Naive thymus-derived CD8-positive, alpha-beta T cell (primary cell): Measurements from ENCODE around the gene SRRM3. TPM values are rescaled to one million over a fixed set of nuclear protein-coding genes. Genes with fewer than 3 reads are reported as not detected.
"Not testable (repeated sequence)": the region's sequence is repeated elsewhere in the genome, so short reads cannot be mapped to it uniquely, and the experiment has no call there.

Experiments
- ATAC-seq, 2 donors: fragments of 150-1000 bp; cut with Tn5 transposase in 1 of 2; sonication (Bioruptor Pico), chemical (Tn5 transposase) in 1 of 2; 1 replicate in 1 of 2; 2 replicates in 1 of 2; pipeline ENCODE4 v1.10.0; 2021; ENCODE audit warnings: mild to moderate bottlenecking in 2 of 2, moderate library complexity in 2 of 2
- POLR2A ChIA-PET: fragments of 350-600 bp; sonication (Branson Sonifier 250); formaldehyde crosslinking; loops from one replicate; lab custom pipeline; 2021; ENCODE audit warnings: antibody characterized with exemption; lab: Charles Lee
- DNase-seq, 10 donors: peaks; one replicate each; pipeline versions ENCODE4 v3.0.0 to v3.0.0-alpha.2; 2020 to 2022
- H3K27ac Mint-ChIP-seq, 10 donors: one replicate each; pipeline ENCODE4 v1.8.0; 2020 to 2022; ENCODE audit warnings: mild to moderate bottlenecking in 10 of 10, mixed read lengths in 10 of 10, moderate library complexity in 4 of 10, inconsistent platforms in 1 of 10
- H3K27me3 Mint-ChIP-seq, 5 donors: one replicate each; pipeline ENCODE4 v1.8.0; 2021 to 2022; ENCODE audit warnings: mixed read lengths in 5 of 5
- H3K36me3 Mint-ChIP-seq, 3 donors: one replicate each; pipeline ENCODE4 v1.8.0; 2020 to 2022; ENCODE audit warnings: mixed read lengths in 3 of 3, mild to moderate bottlenecking in 2 of 3, inconsistent platforms in 1 of 3
- H3K4me1 Mint-ChIP-seq, 4 donors: one replicate each; pipeline ENCODE4 v1.8.0; 2021 to 2022; ENCODE audit warnings: mixed read lengths in 4 of 4
- H3K4me3 Mint-ChIP-seq, 10 donors: one replicate each; pipeline ENCODE4 v1.8.0; 2020 to 2022; ENCODE audit warnings: mild to moderate bottlenecking in 10 of 10, mixed read lengths in 10 of 10, moderate library complexity in 6 of 10, inconsistent platforms in 1 of 10
- H3K9me3 Mint-ChIP-seq, 9 donors: one replicate each; pipeline ENCODE4 v1.8.0; 2020 to 2022; ENCODE audit warnings: mixed read lengths in 9 of 9, mild to moderate bottlenecking in 3 of 9, inconsistent platforms in 1 of 9, moderate library complexity in 1 of 9
- polyA plus RNA-seq, 3 donors: library from polyadenylated mRNA; unstranded; fragments of 300-500 nt; fragmentation: Illumina TruSeq; gene quantifications; one replicate each; pipeline ENCODE4 v1.2.3, GENCODE V29; 2021
- total RNA-seq, 8 experiments: library from RNA in 2 of 8; stranded (reverse) in 2 of 8; gene quantifications; one replicate each; pipeline ENCODE4 v1.2.3 and lab custom pipeline; 2021 to 2026

SRRM3 gene
- total and polyA plus RNA-seq, 5 experiments from 2014 or later, result not detected

DNA sequence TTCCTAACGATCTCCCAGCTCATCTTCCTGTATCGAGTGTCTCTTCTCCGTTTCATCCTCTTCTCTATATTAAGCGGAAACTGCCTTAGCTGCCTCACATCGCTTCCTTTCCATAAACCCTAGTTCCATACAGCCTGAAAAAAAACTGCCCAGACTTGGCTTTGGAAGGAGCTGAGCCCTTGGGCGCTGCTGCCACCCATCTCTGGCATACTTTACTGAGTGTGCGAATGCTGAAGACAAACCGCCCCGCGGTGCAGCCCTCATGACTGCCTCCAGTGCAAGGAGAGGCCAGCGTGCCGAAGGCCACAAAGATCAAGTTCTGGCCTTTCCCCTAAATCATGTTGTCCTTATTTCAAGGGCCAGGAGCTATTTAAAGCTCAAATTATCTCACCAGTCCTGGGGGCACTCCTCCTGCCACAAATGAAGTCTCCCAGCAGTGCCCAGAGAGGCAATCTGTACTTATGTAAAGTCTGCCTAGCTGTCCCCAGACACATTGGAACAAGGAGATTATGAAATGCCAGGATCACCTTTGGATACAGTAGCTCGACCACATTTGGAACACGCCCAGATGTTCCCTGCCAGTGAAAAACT lies 131.9 kb downstream of the SRRM3 start:
- H3K27ac Mint-ChIP-seq, result peak overlapping the region in 6 of 10 donors; percentile 5 to 40 (median 14)
- POLR2A ChIA-PET, result interaction anchor here (0.6 to 1.1 kb wide), 2 partner anchors 16 to 121 kb away, joined by 4 to 5 read pairs; no protein-coding TSS in a partner anchor

DNA sequence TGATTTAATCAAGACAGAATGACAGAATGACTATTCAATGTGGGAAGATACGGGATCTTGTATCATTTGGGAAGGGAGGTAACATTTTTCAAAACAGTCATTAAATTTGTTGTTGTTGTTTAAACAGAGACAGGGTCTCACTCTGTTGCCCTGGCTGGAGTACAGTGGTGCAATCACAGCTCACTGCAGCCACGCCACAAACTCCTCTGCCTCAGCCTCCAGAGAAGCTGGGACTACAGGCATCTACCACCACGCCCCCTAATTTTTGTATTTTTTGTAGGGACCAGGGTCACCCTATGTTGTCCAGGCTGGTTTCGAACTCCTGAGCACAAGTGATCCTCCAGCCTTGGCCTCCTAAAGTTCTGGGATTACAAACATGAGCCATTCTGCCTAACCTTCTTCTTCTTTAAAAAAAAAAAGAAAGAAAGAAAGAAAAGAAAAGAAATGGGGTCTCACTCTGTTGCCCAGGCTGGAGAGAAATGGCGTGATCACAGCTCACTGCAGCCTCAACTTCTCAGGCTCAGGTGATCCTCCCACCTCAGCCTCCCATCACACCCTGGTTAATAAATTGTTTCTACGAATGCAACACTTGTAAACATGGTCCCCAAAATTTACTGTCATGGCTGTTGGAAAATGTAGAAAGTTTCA lies 132.7 kb downstream of the SRRM3 start:
- no peak for ATAC-seq
- peak overlapping the region in 2 of 10 donors; percentile 5 to 78 for H3K27ac Mint-ChIP-seq
- POLR2A ChIA-PET, result no interaction called here

More for the DNA sequence above, 131.9 kb downstream of the SRRM3 start:
- Mint-ChIP-seq H3K9me3 (no peaks in the 10 kb centered on the region), H3K27me3 (no peaks in the 10 kb centered on the region), H3K4me3 (no peak overlapping the region), H3K36me3 (peaks cover 0 to 59% (median 12%) of the 10 kb centered on the region in 3 donors), H3K4me1 (peaks cover 30 to 66% (median 57%) of the 10 kb centered on the region in 4 donors)
- ATAC-seq, result no peak
- no peak for DNase-seq

DNA sequence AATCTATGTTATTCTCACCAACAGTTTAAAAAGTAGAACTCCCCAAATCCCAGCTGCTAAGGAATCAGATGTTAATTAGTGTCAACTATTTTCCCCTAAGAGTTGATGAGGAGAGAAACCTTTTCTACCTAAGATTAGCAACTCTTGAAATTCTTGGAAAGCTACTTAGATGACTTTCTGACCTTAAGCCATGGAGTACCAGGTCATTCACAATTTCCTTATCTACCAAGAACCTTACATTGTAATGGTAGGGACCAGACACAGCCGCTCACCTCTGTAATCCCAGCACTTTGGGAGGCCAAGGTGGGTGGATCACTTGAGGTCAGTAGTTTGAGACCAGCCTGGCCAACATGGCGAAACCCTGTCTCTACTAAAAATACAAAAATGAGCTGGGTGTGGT lies 133.7 kb downstream of the SRRM3 start:
- ATAC-seq, POLR2A ChIA-PET, H3K4me3 Mint-ChIP-seq, H3K9me3 Mint-ChIP-seq, H3K27me3 Mint-ChIP-seq, DNase-seq: not testable (repeated sequence)
- Mint-ChIP-seq H3K36me3 (peaks cover 0 to 52% (median 7%) of the 10 kb centered on the region in 3 donors), H3K27ac (peak overlapping the region in 1 of 10 donors; percentile 25), H3K4me1 (peaks cover 19 to 66% (median 54%) of the 10 kb centered on the region in 4 donors)

More for the DNA sequence above, 132.7 kb downstream of the SRRM3 start:
- H3K27me3 Mint-ChIP-seq, result no peaks in the 10 kb centered on the region
- no peak for DNase-seq
- H3K4me3 Mint-ChIP-seq, result no peak overlapping the region
- H3K36me3 Mint-ChIP-seq, result peaks cover 0 to 52% (median 9%) of the 10 kb centered on the region in 3 donors
- H3K4me1 Mint-ChIP-seq, result peaks cover 24 to 65% (median 54%) of the 10 kb centered on the region in 4 donors
- H3K9me3 Mint-ChIP-seq, result no peaks in the 10 kb centered on the region

DNA sequence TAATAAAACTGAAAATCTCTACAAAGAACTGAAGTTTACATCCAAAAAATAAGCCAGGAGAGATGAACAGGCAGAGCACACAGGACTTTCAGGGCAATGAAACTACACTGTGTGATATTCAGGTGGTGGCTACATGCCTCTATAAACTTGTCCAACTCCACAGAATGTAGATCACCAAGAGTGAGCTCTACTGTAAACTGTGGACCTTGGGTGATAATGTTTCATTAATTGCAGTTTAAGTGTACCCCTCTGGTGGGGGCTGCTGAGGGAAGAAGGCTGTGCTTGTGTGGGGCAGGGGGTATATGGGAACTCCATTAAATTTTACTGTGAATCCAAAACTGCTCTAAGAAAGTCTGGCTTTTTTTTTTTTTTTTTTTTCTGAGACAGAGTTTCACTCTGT lies 134.4 kb downstream of the SRRM3 start:
- no peak for DNase-seq
- peaks cover 20 to 69% (median 55%) of the 10 kb centered on the region in 4 donors for H3K4me1 Mint-ChIP-seq
- H3K27me3 Mint-ChIP-seq, result no peaks in the 10 kb centered on the region
- H3K36me3 Mint-ChIP-seq, result peaks cover 0 to 51% (median 7%) of the 10 kb centered on the region in 3 donors
- H3K4me3 Mint-ChIP-seq, result no peak overlapping the region
- no peak for ATAC-seq
- POLR2A ChIA-PET, result interaction anchor here (0.7 kb wide), 1 partner anchor 270 kb away, joined by 8 read pairs; no protein-coding TSS in a partner anchor
- no peaks in the 10 kb centered on the region for H3K9me3 Mint-ChIP-seq
- H3K27ac Mint-ChIP-seq, result peak overlapping the region in 5 of 10 donors; percentile 1 to 55 (median 20)

Other genes with a start within 250 kb of the SRRM3 start
- gene TMEM120A, start 207.3 kb upstream of the SRRM3 start, total RNA-seq, result 10 to 100 TPM; 21.5 to 31.4 TPM
- 10 to 100 TPM; 12.2 to 15.6 (median 14.8) TPM for gene TMEM120A, start 207.3 kb upstream of the SRRM3 start, polyA plus RNA-seq
- 10 to 100 TPM; 21.8 to 25.1 TPM for gene STYXL1, start 153.9 kb upstream of the SRRM3 start, total RNA-seq
- gene STYXL1, start 153.9 kb upstream of the SRRM3 start, polyA plus RNA-seq, result 10 to 100 TPM; 52.7 to 61.9 (median 55.7) TPM
- 10 to 100 TPM; 74.8 to 82.0 TPM for gene MDH2, start 153.8 kb upstream of the SRRM3 start, total RNA-seq
- gene MDH2, start 153.8 kb upstream of the SRRM3 start, polyA plus RNA-seq, result 100 to 1,000 TPM; 131 to 153 (median 149) TPM
- 10 to 100 TPM; 48.5 to 49.4 TPM for gene HSPB1, start 100.8 kb downstream of the SRRM3 start, total RNA-seq
- 100 to 1,000 TPM in 2 of 3 donors, 10 to 100 TPM in 1; 96.4 to 128 (median 125) TPM for gene HSPB1, start 100.8 kb downstream of the SRRM3 start, polyA plus RNA-seq
- 10 to 100 TPM; 36.5 to 38.2 TPM for gene YWHAG, start 157.1 kb downstream of the SRRM3 start, total RNA-seq
- 1 to 10 TPM; 1.4 to 1.9 (median 1.7) TPM for gene YWHAG, start 157.1 kb downstream of the SRRM3 start, polyA plus RNA-seq
- gene SSC4D, start 207.8 kb downstream of the SRRM3 start, total RNA-seq, result not detected
- gene SSC4D, start 207.8 kb downstream of the SRRM3 start, polyA plus RNA-seq, result under 1 TPM in 2 of 3 donors, not detected in 1; 0.62 to 0.85 TPM
- gene ZP3, start 223.1 kb downstream of the SRRM3 start, total RNA-seq, result 1 to 10 TPM; 2.3 to 3.2 TPM
- gene ZP3, start 223.1 kb downstream of the SRRM3 start, polyA plus RNA-seq, result 10 to 100 TPM in 1 of 3 donors, 1 to 10 TPM in 2; 5.7 to 12.4 (median 9.7) TPM